ENCODE results near the gene STK10.

Gene STK10

GRCh38 chr5:172137046-172137445 lies 51.0 kb downstream of the STK10 start:
- no peaks in the 10 kb centered on the region for H3K27me3 ChIP-seq (ENCODE audit: control insufficient read depth, low read length)

GRCh38 chr5:172133359-172134029 lies 54.5 kb downstream of the STK10 start:
- Histone ChIP-seq H3K4me1 (ENCODE audit: control insufficient read depth, low read length) (no peaks in the 10 kb centered on the region), H3K9me3 (ENCODE audit: control insufficient read depth, insufficient read depth, low read length) (peaks cover 3% of the 10 kb centered on the region; the same call in 1 of the 2 replicates), H3K27me3 (ENCODE audit: control insufficient read depth, low read length) (no peaks in the 10 kb centered on the region), H3K27ac (ENCODE audit: low read depth, low read length) (no peak overlapping the region), H3K79me2 (ENCODE audit: control insufficient read depth, low read length) (peaks cover 4% of the 10 kb centered on the region; the same call in 1 of the 2 replicates), H3K4me3 (ENCODE audit: low read length) (no peak overlapping the region), H3K4me2 (ENCODE audit: low read length) (no peak overlapping the region), H4K20me1 (ENCODE audit: control insufficient read depth, insufficient read depth, low read depth, low read length) (no peaks in the 10 kb centered on the region), H3F3A (ENCODE audit: control insufficient read depth, insufficient read depth) (no peaks in the 10 kb centered on the region), H3K9me2 (replicated peaks; ENCODE audit: control insufficient read depth, low read length) (no peaks in the 10 kb centered on the region), H3K36me3 (ENCODE audit: control insufficient read depth, low read length) (no peaks in the 10 kb centered on the region)
- TF ChIP-seq EZH2phosphoT487 (IDR thresholded peaks at IDR 0.05; ENCODE audit: borderline replicate concordance, low read length) (no peak), CTCF (IDR thresholded peaks at IDR 0.05; ENCODE audit: low read depth, low read length, poor library complexity, severe bottlenecking) (no peak)

More at GRCh38 chr5:172137046-172137445, 51.0 kb downstream of the STK10 start:
- Histone ChIP-seq H3K4me3 (ENCODE audit: low read length) (no peak overlapping the region), H4K20me1 (ENCODE audit: control insufficient read depth, insufficient read depth, low read depth, low read length) (no peaks in the 10 kb centered on the region; the same call in 1 of the 2 replicates), H3K9me3 (ENCODE audit: control insufficient read depth, insufficient read depth, low read length) (peaks cover 3% of the 10 kb centered on the region; the same call in 1 of the 2 replicates), H3K4me2 (ENCODE audit: low read length) (no peak overlapping the region), H3K36me3 (ENCODE audit: control insufficient read depth, low read length) (no peaks in the 10 kb centered on the region), H3K9me2 (replicated peaks; ENCODE audit: control insufficient read depth, low read length) (no peaks in the 10 kb centered on the region), H3K4me1 (ENCODE audit: control insufficient read depth, low read length) (peaks cover 7% of the 10 kb centered on the region), H3K27ac (ENCODE audit: low read depth, low read length) (no peak overlapping the region), H3K79me2 (ENCODE audit: control insufficient read depth, low read length) (peaks cover 6% of the 10 kb centered on the region; the same call in 1 of the 2 replicates), H3F3A (ENCODE audit: control insufficient read depth, insufficient read depth) (no peaks in the 10 kb centered on the region)
- TF ChIP-seq CTCF (IDR thresholded peaks at IDR 0.05; ENCODE audit: low read depth, low read length, poor library complexity, severe bottlenecking), result no peak
- no peak for TF ChIP-seq EZH2phosphoT487 (IDR thresholded peaks at IDR 0.05; ENCODE audit: borderline replicate concordance, low read length)

GRCh38 chr5:172131690-172132089 lies 56.3 kb downstream of the STK10 start:
- Histone ChIP-seq H3K4me2 (ENCODE audit: low read length) (no peak overlapping the region), H3K27ac (ENCODE audit: low read depth, low read length) (no peak overlapping the region), H3K9me3 (ENCODE audit: control insufficient read depth, insufficient read depth, low read length) (no peaks in the 10 kb centered on the region), H3K4me1 (ENCODE audit: control insufficient read depth, low read length) (no peaks in the 10 kb centered on the region), H3K36me3 (ENCODE audit: control insufficient read depth, low read length) (no peaks in the 10 kb centered on the region), H3K9me2 (replicated peaks; ENCODE audit: control insufficient read depth, low read length) (no peaks in the 10 kb centered on the region), H3K27me3 (ENCODE audit: control insufficient read depth, low read length) (no peaks in the 10 kb centered on the region), H3F3A (ENCODE audit: control insufficient read depth, insufficient read depth) (no peaks in the 10 kb centered on the region), H3K79me2 (ENCODE audit: control insufficient read depth, low read length) (no peaks in the 10 kb centered on the region; the same call in 1 of the 2 replicates), H3K4me3 (ENCODE audit: low read length) (no peak overlapping the region), H4K20me1 (ENCODE audit: control insufficient read depth, insufficient read depth, low read depth, low read length) (no peaks in the 10 kb centered on the region)
- TF ChIP-seq CTCF (IDR thresholded peaks at IDR 0.05; ENCODE audit: low read depth, low read length, poor library complexity, severe bottlenecking), result no peak
- no peak for TF ChIP-seq EZH2phosphoT487 (IDR thresholded peaks at IDR 0.05; ENCODE audit: borderline replicate concordance, low read length)

Measured in DOHH2 (cell line).